HG03442 (cell line): ENCODE results near the gene LRP8.

Source experiments
- ATAC-seq: cut with Tn5 transposase; IDR thresholded peaks from one replicate; pipeline ENCODE4 v1.9.1; 2021; ENCODE audit warnings: mild to moderate bottlenecking, moderate library complexity; ENCODE audit not compliant: unreplicated experiment

LRP8 gene

DNA sequence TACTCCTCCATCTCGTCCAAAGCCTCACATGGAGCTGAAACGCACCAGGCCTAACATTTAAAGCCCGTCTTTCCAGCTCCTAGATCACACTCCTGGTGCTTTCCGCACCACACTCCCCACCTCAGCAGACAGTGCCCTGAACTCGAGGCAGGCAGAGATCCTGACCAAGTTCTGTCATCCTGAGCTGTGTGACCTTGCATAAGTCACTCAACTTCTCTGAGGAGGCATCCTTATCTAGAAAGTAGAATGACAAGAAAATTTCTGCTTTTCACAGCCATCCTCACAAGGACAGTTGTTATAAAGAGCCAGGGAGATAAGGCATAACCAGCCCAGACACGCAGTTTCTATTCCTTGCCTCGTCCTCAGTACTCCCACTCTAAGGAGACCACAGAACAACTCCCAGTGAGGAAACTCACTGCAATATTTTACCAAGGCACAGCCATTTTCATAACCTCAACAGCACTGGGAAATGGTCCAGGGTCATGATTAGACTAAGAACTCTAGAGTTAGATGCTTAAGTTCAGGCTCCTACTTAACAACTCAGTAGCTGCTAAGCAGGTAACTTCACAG, 3.1 kb downstream of the LRP8 start:
- no peak for ATAC-seq

GRCh38 chr1:53324321-53324720, 3.5 kb downstream of the LRP8 start:
- ATAC-seq, result no peak

GRCh38 chr1:53323316-53323715, 4.6 kb downstream of the LRP8 start:
- ATAC-seq, result no peak

DNA sequence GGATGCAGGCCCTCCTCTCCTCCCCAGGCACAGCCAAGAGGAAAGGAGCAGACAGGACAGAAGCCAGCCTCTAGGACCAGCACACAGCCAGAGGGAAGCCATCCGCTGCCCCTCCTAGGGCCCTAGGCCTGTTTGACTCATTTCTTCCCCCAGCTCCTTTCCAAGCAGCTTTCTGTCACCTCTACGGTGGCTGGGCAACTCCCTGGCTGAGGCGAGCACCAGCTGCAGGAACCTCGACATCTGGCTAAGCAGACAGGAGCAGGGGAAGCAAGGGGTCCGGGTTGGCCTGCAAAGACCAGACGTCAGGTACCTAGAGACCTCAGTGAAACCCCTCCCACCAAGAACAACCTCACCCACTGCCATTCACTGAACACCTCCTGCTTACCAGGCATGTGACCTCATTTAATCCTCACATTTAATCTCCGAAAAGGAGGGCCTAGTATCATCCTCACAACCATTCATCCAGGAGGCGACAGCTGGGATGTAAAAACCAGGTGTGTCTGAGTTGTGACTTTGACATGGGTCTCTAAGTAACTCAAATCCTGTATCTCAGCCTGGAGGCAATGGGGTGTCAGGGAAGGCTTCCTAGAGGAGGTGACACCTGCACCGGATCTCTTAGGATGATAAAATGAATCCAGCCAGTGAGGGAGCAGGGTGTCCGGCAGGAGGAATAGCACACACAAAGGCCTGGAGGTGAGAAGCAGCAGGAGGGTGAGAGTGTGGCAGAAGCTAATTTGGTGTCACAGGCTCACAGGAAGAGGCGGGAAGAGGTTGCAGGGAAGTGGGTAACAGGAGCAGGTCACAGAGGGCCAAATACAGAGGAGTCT, 5.9 kb downstream of the LRP8 start:
- ATAC-seq, result no peak

- no peak for ATAC-seq
Measured at GRCh38 chr1:53321366-53321765, 6.5 kb downstream of the LRP8 start.

DNA sequence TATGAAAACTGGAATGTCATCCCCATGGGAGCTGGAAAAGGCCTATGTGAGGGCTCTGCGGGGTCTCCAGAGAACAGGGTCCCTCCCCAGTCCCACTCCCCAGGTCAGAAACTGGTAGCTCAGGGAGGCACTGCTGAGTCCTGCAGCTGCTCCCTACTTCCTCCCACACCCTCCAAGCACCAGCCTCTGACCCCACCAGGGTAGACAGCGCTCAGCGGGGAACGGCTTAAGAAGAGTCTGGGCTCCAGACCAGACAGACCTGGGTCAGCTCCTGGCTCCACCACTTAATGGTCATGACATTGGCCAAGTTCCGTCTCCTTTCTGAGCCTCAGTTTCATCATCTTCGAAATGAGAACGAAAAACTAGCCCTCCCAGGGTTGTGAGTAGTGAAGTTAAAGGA, 7.2 kb downstream of the LRP8 start:
- no peak for ATAC-seq

DNA sequence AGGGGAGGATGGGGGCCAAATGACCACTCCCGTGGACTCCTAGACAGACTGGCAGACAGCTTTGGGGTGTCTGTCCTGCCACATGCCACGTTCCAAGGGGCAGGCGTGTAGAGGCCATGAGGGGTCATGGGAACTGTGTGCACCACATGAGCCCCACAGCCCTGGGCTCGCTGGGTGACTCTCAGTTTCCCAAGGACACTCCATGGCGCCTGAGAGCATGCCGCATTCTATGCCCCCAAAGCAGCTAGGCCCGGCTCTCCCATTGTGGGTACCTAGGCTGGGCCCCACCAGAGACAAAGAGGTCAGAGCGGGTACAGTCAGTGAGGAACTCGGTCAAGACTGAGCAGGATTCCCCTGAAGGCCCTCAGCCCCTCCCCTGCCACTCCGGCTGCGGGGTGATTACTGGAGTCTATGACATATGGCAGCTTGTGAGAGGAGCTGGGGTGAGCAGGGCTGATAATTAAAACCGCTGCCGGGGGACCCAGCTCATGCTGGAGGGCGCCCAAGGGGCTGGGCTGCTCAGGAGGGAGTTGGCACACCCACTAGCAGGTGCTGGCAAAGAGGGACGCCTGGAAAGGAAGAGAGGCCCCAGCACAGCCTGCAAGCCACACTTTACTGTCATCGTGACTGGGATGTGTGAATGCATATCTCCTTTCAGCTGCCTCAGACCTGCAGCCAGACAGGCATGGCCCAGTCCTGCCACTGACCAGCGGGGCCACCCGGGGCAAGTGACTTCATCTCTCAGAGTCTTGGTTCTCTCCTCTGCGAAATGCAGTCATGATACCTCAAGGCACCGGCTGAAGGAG, 8.4 kb downstream of the LRP8 start:
- ATAC-seq, result no peak

GRCh38 chr1:53317646-53318539, 10.0 kb downstream of the LRP8 start:
- no peak for ATAC-seq

- ATAC-seq, result no peak
Measured at GRCh38 chr1:53316766-53317581, 10.9 kb downstream of the LRP8 start.

DNA sequence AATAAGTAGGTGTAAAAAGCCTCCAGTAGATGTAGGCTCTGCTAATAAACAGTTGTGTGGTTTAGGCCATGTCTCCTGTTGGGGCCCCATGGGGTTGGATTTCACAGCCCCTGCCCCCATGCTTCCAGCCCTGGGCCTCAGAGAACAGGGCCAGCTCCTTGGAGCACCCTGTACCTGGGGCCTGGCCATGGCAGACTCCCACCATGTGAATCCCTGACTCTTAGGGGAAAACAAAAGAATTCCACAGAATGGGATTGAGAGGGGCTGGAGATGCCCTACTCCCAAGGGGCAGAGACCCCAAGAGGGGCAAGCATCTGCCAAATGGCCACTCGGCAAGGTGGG, 11.5 kb downstream of the LRP8 start:
- ATAC-seq, result no peak

GRCh38 chr1:53315456-53316423, 12.1 kb downstream of the LRP8 start:
- no peak for ATAC-seq

DNA sequence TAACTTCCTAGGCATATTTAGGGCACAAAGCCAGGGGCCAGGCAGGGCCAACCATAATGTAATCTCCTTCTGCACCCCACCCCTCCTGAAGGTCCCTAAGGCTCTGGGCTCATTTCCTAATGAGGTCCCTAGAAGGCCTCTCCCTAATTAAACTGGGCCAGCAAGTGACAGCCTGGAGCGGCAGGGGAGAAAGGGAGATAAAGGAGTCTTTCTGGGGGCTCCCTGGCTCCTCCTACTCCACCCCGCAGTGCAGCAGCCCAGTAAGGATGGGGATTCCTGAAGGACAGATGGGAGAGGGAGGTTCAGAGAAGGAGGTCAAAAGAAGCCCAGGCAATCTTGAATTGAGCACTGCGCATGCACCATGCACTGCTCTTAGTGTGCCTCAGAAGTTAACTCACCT, 12.8 kb downstream of the LRP8 start:
- no peak for ATAC-seq

DNA sequence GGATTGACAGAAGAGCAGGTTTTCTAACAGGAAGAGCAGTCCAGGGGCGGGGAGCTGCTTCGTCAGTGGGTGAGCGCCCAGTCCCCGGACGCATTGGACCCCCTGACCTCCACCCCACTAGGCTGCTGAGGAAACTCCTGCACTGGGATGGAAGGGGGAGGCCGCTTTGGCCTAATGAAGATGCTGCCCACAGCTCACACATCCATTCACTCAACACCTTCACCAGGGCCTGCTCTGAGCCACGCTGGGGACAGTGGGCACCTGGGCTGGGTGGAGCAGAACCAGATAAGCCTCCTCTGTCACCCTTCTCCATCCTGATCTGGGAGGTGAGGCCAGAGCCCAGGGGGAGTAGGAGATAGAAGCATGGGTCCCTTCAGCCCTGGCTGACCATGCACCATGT, 13.3 kb downstream of the LRP8 start:
- no peak for ATAC-seq

DNA sequence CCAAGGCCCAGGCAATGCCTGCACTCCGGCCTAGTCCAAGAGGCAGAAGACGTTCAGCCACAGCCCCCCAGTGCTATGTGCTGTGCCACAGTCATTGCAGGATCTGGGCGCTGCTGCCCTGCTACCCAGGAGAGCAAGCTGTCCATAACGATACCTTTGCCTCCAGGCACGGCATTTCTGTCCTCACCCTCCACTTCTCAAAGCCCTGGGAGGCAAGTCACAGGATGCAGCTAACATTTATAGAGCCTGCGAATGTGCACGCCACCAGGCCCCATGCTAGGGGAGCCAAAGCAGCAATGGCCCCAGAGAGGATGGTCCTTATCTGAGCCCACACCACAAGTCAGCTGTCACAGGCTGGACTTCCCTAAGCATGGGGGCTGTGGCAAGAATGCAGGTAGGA, 13.8 kb downstream of the LRP8 start:
- ATAC-seq, result no peak

GRCh38 chr1:53313556-53313955, 14.3 kb downstream of the LRP8 start:
- no peak for ATAC-seq

DNA sequence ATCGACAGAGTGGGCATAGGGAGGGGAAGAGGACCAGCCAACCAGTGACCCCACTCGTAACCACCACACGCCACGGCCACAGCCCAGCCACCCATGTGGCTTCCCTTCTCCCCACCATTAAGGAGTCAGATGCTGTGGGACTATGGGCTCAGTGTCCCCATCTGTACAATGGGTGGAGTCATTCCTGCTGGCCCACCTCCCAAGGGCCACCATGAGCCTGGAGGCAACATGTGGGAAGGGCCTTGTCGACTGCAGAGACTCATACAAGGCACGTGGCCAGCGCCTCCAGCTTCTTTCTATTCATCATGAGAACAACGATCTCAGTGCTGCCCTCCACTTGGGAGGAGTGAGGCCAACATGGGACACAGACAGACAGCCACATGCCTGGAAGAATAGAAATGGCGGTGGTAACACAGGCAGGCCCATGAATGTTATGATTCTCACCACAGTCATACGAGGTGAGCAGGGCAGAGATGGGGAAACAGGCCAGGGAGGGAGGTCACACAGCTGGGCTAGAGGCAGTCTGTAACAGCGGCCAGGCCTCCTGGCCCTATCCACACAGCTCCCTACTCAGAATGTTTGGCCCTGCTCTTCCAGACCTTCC, 16.1 kb downstream of the LRP8 start:
- no peak for ATAC-seq

DNA sequence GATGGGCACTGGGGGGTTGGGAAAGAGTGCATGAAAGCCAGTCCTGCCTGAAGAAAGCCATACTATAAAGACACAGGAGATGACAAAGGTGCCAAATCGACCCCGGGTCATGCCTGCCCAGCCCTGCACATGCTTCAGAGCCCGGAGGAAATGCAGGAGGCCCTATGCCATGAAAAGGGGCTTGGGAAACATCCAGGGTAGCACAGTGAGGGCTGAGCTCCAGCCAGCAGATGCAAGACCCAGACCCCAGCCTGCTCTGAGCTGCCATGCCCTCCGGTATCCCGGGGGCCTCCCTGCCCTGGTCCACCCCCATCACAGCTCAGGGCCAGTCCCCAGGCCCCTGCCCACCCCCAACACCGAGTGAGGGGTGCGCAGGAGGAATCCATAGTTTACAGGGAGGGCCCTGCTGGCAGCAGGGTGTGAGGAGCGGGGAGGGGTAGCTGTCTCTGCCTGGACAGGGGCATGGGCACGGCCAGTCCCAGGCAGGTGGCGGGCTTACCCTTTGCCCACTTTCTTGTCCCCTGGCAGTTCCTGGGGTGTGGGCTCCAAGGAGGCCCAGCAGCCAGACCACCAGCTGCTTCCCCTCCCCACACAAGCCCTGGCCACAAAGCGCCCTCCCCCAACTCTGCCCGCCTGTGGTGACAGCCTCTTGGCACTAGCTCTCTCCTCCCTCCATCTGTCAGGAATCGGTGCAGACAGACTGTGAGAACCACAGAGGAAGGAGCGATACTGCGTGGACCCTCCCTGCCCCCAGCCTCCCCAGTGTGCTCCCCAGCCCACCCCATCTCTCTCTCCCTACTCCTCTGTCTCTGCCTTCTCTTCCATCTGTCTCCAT, 16.8 kb downstream of the LRP8 start:
- ATAC-seq, result no peak

DNA sequence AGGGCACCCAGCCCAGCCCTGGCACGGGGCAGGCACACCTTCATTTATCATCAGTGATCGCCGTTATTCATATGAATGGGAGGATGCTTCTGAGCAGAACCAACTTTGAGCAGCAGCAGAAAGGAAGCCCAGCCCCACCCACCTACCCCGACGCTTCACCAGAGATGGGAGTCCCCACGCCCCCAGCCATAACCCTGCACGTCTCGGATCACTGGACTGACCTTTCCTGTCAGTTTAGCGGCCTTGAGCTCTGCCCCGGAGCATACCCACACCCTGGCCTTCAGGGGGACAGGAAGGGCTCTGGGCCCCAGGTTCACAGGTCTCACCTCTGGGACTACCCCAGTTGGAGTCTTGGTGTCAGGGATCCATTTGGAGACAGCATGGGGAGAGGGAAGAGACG, 18.1 kb downstream of the LRP8 start:
- ATAC-seq, result no peak
